Esophagus muscularis mucosa (tissue), 4 donors: ENCODE measurements around the gene APOLD1.

Experiments
- CTCF ChIP-seq, 3 experiments: fragments of 200-600 bp in 2 of 3; fragments of 450-650 bp in 1 of 3; sonication (generic) in 2 of 3; IDR thresholded peaks; one replicate each; pipeline ENCODE4 v1.5.1; 2017 to 2019; ENCODE audit warnings: antibody characterized with exemption in 3 of 3, mild to moderate bottlenecking in 2 of 3, moderate library complexity in 1 of 3
- EP300 ChIP-seq: sonication (generic); formaldehyde crosslinking; IDR thresholded peaks from one replicate; pipeline ENCODE4 v1.6.1; 2017; ENCODE audit warnings: antibody characterized with exemption
- POLR2A ChIP-seq: fragments of 450-650 bp; IDR thresholded peaks from one replicate; pipeline ENCODE4 v1.6.1; 2017; ENCODE audit warnings: antibody characterized with exemption, moderate library complexity, mild to moderate bottlenecking, low read depth
- POLR2AphosphoS5 ChIP-seq, 2 donors: sonication (generic); formaldehyde crosslinking; IDR thresholded peaks; one replicate each; pipeline ENCODE4 v1.6.1; 2017; ENCODE audit warnings: antibody characterized with exemption in 2 of 2

GRCh38 chr12:12749433-12749832 is 36.0 kb upstream of the APOLD1 start:
- TF ChIP-seq POLR2AphosphoS5 (IDR thresholded peaks at IDR 0.05) (no peak), CTCF (IDR thresholded peaks at IDR 0.05) (no peak), POLR2A (no peak), EP300 (no peak)
